HepG2 (cell line): ENCODE data around the gene DHRS1. TPM values are rescaled to one million over a fixed set of nuclear protein-coding genes. Genes with fewer than 3 reads are reported as not detected.

ENCODE experiments used
- GLI4 ChIP-seq: sonication (generic); formaldehyde crosslinking; IDR thresholded peaks from 2 replicates; pipeline ENCODE4 v1.5.1; 2020; ENCODE audit warnings: missing genetic modification reagents, mild to moderate bottlenecking, moderate library complexity, borderline replicate concordance
- KLF6 ChIP-seq: IDR thresholded peaks from 2 replicates; pipeline ENCODE4 v1.8.0; 2016; ENCODE audit warnings: missing biosample characterization, missing genetic modification reagents
- POLR2G ChIP-seq: fragments of 200-400 bp; formaldehyde crosslinking; IDR thresholded peaks from 2 replicates; pipeline ENCODE4 v1.6.1; 2018; ENCODE audit warnings: mild to moderate bottlenecking, low read depth, low read length, moderate library complexity
- SOX13 ChIP-seq, 3 experiments: fragments of 450-650 bp in 1 of 3; sonication (generic) in 1 of 3; formaldehyde crosslinking in 1 of 3; IDR thresholded peaks in 2 of 3; conservative IDR thresholded peaks in 1 of 3; 2 replicates each; pipeline versions ENCODE4 v1.5.0 to v1.6.1; 2016 to 2020; ENCODE audit warnings: antibody characterized with exemption in 1 of 3, mild to moderate bottlenecking in 1 of 3, missing compliant biosample characterization in 1 of 3, missing genetic modification reagents in 1 of 3, moderate library complexity in 1 of 3
- polyA plus RNA-seq, 8 experiments: library from polyadenylated mRNA; depleted of rRNA in 3 of 8; stranded (reverse) in 7 of 8; unstranded in 1 of 8; fragments of >200 nt; fragmentation: Illumina TruSeq in 4 of 8; extraction: Trizol in 4 of 8; gene quantifications; 2 replicates each; pipeline versions ENCODE4 v1.2.1 to v1.2.3, GENCODE V29; 2011 to 2016; ENCODE audit warnings: low read depth in 4 of 8, missing spikeins in 1 of 8, mixed read lengths in 1 of 8; ENCODE audit not compliant: insufficient read depth in 1 of 8
- total RNA-seq, 5 experiments: library from RNA; depleted of rRNA; stranded (reverse); fragments of >200 nt; fragmentation: Illumina TruSeq; extraction: Trizol; gene quantifications; 2 replicates each; pipeline ENCODE4 v1.2.3, GENCODE V29; 2016; ENCODE audit warnings: low read depth in 1 of 5
- TF ChIP-seq, protein P1 (sequence below): sonication (generic); formaldehyde crosslinking; IDR thresholded peaks from 2 replicates; pipeline ENCODE4 v1.9.0; 2021; ENCODE audit warnings: mild to moderate bottlenecking, missing genetic modification reagents
- TF ChIP-seq, protein P2 (sequence below): sonication (generic); formaldehyde crosslinking; IDR thresholded peaks from 2 replicates; pipeline ENCODE4 v1.8.0; 2022; ENCODE audit warnings: mild to moderate bottlenecking, missing genetic modification reagents, moderate library complexity
- TF ChIP-seq, protein P3 (sequence below): sonication (generic); formaldehyde crosslinking; IDR thresholded peaks from 2 replicates; pipeline ENCODE4 v1.5.0; 2020; ENCODE audit warnings: missing genetic modification reagents
- TF ChIP-seq, protein P4 (sequence below): sonication (generic); formaldehyde crosslinking; IDR thresholded peaks from 2 replicates; pipeline ENCODE4 v1.8.0; 2022; ENCODE audit warnings: mild to moderate bottlenecking, missing genetic modification reagents, moderate library complexity
- TF ChIP-seq, protein P5 (sequence below): sonication (generic); formaldehyde crosslinking; IDR thresholded peaks from 2 replicates; pipeline ENCODE4 v1.4.0; 2020; ENCODE audit warnings: mild to moderate bottlenecking, low read depth, missing genetic modification reagents
- TF ChIP-seq, protein P6 (sequence below): fragments of 450-650 bp; IDR thresholded peaks from 2 replicates; pipeline ENCODE4 v1.6.1; 2017; ENCODE audit warnings: mild to moderate bottlenecking

The DHRS1 gene
- total and polyA plus RNA-seq, 2 of the 13 experiments (the other 11 are each of a cell fraction or from before 2014, with no cell fraction given), result 49.8 to 60.8 TPM

DNA sequence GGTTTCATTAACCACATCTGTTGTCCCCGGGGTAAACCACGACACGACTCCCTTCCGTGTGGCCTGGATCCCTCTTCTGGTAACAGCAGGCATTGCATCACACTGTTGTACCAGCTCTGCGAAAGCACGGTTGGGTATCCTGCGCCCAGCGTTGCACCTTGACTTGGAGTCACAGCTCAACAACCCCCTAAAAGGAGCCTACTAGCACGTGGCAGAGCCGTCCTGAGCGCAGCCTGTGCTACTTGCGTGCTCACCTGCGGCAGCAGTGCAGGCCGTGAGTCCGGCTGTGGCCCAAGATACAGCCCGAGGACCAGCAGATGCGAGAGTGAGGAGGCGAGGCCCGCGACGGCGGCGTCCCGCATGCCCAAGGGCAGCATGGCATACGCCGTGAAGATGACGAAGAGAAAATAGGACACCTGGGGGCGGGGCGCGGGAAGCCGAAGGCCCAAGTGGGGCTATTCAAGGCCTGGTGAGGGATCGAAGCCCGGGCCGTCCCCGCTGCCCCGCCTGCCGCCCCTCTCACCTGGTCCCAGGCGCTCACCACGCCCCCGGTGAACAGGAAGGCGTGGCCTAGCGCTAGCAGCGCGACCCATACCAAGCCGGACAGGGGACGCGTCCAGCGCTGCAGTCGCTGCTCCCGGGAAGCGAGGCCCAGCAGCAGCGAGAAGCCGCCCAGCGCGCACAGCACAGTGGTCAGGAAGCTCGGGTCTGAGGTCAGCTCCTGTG, 32.9 kb upstream of the DHRS1 start (continued):
- TF ChIP-seq, protein P1, sequence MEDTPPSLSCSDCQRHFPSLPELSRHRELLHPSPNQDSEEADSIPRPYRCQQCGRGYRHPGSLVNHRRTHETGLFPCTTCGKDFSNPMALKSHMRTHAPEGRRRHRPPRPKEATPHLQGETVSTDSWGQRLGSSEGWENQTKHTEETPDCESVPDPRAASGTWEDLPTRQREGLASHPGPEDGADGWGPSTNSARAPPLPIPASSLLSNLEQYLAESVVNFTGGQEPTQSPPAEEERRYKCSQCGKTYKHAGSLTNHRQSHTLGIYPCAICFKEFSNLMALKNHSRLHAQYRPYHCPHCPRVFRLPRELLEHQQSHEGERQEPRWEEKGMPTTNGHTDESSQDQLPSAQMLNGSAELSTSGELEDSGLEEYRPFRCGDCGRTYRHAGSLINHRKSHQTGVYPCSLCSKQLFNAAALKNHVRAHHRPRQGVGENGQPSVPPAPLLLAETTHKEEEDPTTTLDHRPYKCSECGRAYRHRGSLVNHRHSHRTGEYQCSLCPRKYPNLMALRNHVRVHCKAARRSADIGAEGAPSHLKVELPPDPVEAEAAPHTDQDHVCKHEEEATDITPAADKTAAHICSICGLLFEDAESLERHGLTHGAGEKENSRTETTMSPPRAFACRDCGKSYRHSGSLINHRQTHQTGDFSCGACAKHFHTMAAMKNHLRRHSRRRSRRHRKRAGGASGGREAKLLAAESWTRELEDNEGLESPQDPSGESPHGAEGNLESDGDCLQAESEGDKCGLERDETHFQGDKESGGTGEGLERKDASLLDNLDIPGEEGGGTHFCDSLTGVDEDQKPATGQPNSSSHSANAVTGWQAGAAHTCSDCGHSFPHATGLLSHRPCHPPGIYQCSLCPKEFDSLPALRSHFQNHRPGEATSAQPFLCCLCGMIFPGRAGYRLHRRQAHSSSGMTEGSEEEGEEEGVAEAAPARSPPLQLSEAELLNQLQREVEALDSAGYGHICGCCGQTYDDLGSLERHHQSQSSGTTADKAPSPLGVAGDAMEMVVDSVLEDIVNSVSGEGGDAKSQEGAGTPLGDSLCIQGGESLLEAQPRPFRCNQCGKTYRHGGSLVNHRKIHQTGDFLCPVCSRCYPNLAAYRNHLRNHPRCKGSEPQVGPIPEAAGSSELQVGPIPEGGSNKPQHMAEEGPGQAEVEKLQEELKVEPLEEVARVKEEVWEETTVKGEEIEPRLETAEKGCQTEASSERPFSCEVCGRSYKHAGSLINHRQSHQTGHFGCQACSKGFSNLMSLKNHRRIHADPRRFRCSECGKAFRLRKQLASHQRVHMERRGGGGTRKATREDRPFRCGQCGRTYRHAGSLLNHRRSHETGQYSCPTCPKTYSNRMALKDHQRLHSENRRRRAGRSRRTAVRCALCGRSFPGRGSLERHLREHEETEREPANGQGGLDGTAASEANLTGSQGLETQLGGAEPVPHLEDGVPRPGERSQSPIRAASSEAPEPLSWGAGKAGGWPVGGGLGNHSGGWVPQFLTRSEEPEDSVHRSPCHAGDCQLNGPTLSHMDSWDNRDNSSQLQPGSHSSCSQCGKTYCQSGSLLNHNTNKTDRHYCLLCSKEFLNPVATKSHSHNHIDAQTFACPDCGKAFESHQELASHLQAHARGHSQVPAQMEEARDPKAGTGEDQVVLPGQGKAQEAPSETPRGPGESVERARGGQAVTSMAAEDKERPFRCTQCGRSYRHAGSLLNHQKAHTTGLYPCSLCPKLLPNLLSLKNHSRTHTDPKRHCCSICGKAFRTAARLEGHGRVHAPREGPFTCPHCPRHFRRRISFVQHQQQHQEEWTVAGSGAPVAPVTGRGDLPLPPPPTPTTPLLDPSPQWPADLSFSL (CRISPR knock-in tag), result 0 out of 2 replicates have a peak, but pooled peaks have one; percentile 44
- TF ChIP-seq POLR2G (no peak), GLI4 (CRISPR knock-in tag) (no peak), KLF6 (CRISPR knock-in tag) (peak; percentile 93; the same call in 1 of the 2 replicates), SOX13 (IDR thresholded peaks at IDR 0.05) (no peak), SOX13 (CRISPR knock-in tag; conservative IDR thresholded peaks at IDR 0.05 in 1 of 2, IDR thresholded peaks at IDR 0.05 in 1 of 2) (peak in 1 of 2 experiments; percentile 9; a peak in 2 of 4 replicates)
- TF ChIP-seq, protein P2, sequence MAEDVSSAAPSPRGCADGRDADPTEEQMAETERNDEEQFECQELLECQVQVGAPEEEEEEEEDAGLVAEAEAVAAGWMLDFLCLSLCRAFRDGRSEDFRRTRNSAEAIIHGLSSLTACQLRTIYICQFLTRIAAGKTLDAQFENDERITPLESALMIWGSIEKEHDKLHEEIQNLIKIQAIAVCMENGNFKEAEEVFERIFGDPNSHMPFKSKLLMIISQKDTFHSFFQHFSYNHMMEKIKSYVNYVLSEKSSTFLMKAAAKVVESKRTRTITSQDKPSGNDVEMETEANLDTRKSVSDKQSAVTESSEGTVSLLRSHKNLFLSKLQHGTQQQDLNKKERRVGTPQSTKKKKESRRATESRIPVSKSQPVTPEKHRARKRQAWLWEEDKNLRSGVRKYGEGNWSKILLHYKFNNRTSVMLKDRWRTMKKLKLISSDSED, result no peak
- TF ChIP-seq, protein P3, sequence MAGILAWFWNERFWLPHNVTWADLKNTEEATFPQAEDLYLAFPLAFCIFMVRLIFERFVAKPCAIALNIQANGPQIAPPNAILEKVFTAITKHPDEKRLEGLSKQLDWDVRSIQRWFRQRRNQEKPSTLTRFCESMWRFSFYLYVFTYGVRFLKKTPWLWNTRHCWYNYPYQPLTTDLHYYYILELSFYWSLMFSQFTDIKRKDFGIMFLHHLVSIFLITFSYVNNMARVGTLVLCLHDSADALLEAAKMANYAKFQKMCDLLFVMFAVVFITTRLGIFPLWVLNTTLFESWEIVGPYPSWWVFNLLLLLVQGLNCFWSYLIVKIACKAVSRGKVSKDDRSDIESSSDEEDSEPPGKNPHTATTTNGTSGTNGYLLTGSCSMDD (CRISPR knock-in tag), result no peak
- TF ChIP-seq, protein P4, sequence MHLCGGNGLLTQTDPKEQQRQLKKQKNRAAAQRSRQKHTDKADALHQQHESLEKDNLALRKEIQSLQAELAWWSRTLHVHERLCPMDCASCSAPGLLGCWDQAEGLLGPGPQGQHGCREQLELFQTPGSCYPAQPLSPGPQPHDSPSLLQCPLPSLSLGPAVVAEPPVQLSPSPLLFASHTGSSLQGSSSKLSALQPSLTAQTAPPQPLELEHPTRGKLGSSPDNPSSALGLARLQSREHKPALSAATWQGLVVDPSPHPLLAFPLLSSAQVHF (CRISPR knock-in tag), result peak; percentile 98
- TF ChIP-seq, protein P5, sequence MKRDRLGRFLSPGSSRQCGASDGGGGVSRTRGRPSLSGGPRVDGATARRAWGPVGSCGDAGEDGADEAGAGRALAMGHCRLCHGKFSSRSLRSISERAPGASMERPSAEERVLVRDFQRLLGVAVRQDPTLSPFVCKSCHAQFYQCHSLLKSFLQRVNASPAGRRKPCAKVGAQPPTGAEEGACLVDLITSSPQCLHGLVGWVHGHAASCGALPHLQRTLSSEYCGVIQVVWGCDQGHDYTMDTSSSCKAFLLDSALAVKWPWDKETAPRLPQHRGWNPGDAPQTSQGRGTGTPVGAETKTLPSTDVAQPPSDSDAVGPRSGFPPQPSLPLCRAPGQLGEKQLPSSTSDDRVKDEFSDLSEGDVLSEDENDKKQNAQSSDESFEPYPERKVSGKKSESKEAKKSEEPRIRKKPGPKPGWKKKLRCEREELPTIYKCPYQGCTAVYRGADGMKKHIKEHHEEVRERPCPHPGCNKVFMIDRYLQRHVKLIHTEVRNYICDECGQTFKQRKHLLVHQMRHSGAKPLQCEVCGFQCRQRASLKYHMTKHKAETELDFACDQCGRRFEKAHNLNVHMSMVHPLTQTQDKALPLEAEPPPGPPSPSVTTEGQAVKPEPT (CRISPR knock-in tag), result peak; percentile 97
- TF ChIP-seq, protein P6, sequence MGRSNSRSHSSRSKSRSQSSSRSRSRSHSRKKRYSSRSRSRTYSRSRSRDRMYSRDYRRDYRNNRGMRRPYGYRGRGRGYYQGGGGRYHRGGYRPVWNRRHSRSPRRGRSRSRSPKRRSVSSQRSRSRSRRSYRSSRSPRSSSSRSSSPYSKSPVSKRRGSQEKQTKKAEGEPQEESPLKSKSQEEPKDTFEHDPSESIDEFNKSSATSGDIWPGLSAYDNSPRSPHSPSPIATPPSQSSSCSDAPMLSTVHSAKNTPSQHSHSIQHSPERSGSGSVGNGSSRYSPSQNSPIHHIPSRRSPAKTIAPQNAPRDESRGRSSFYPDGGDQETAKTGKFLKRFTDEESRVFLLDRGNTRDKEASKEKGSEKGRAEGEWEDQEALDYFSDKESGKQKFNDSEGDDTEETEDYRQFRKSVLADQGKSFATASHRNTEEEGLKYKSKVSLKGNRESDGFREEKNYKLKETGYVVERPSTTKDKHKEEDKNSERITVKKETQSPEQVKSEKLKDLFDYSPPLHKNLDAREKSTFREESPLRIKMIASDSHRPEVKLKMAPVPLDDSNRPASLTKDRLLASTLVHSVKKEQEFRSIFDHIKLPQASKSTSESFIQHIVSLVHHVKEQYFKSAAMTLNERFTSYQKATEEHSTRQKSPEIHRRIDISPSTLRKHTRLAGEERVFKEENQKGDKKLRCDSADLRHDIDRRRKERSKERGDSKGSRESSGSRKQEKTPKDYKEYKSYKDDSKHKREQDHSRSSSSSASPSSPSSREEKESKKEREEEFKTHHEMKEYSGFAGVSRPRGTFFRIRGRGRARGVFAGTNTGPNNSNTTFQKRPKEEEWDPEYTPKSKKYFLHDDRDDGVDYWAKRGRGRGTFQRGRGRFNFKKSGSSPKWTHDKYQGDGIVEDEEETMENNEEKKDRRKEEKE, result no peak
